K562 (cell line): Measurements from ENCODE around the gene CHL1. TPM values are rescaled to one million over a fixed set of nuclear protein-coding genes. Genes with fewer than 3 reads are reported as not detected.
A peak's percentile ranks its signal among the peaks of the same experiment; 100 is the strongest.

Experiments
- ATAC-seq: fragments of 200-7000 bp; cut with Tn5 transposase; 3 replicates; pipeline ENCODE4 v1.9.1; 2020; ENCODE audit warnings: moderate library complexity
- BruUV-seq: library from RNA; stranded (reverse); fragments of 400-500 nt; replicated peaks from 2 replicates; lab custom pipeline; 2021; lab: Mats Ljungman, UMichigan
- CTCF ChIA-PET: fragments of 300-600 bp; formaldehyde crosslinking; extraction: SDS; loops from one replicate; lab custom pipeline; 2021; ENCODE audit warnings: low intra/inter-chr PET ratio; lab: Yijun Ruan, JAX
- POLR2A ChIA-PET: fragments of 300-600, 350-650 bp; sonication (Branson Sonifier 250); formaldehyde crosslinking; extraction: SDS; loops from one replicate; lab custom pipeline; 2021; ENCODE audit warnings: antibody characterized with exemption, inconsistent platforms; lab: Yijun Ruan, JAX
- DNase-seq, 4 experiments: peaks; one replicate each; pipeline versions ENCODE4 v3.0.0 to v3.0.0-alpha.2; 2011 to 2018; ENCODE audit warnings: low spot score in 3 of 4, mixed read lengths in 3 of 4; ENCODE audit errors: extremely low read depth in 1 of 4
- FAIRE-seq: peaks from 2 replicates; lab custom pipeline; 2011; peaks lifted over from hg19 to GRCh38; lab: Jason Lieb, UNC
- H2AFZ ChIP-seq: 2 replicates; pipeline ENCODE4 v1.6.0; 2011; ENCODE audit warnings: low read depth, low read length, control low read depth, inconsistent platforms
- H3K27ac ChIP-seq: fragments of 200-600 bp; 3 replicates; pipeline ENCODE4 v1.8.0; 2011; ENCODE audit warnings: low read depth, mild to moderate bottlenecking, control low read depth, inconsistent platforms, low read length, moderate library complexity, mixed read lengths; ENCODE audit errors: extremely low read depth
- H3K27me3 ChIP-seq, 2 experiments: fragments of 300-600 bp in 1 of 2; 2 replicates in 1 of 2; 3 replicates in 1 of 2; pipeline versions ENCODE4 v1.6.0 to v1.8.0; 2011; ENCODE audit warnings: inconsistent platforms in 2 of 2, low read length in 2 of 2, mild to moderate bottlenecking in 1 of 2, mixed read lengths in 1 of 2, moderate library complexity in 1 of 2; ENCODE audit not compliant: control insufficient read depth in 2 of 2, insufficient read depth in 2 of 2
- H3K36me3 ChIP-seq: fragments of 300-600 bp; 3 replicates; pipeline ENCODE4 v1.8.0; 2011; ENCODE audit warnings: mild to moderate bottlenecking, low read length, inconsistent platforms; ENCODE audit not compliant: control insufficient read depth, insufficient read depth
- H3K4me1 ChIP-seq, 2 experiments: fragments of 200-600 bp in 1 of 2; replicated peaks in 1 of 2; 2 replicates in 1 of 2; 3 replicates in 1 of 2; pipeline versions ENCODE4 v1.5.1 to v1.8.0; 2011; ENCODE audit warnings: inconsistent platforms in 2 of 2, low read length in 2 of 2, mild to moderate bottlenecking in 1 of 2, mixed read lengths in 1 of 2, moderate library complexity in 1 of 2; ENCODE audit not compliant: control insufficient read depth in 2 of 2, insufficient read depth in 2 of 2
- H3K4me2 ChIP-seq: 2 replicates; pipeline ENCODE4 v1.6.1; 2011; ENCODE audit warnings: low read length, control low read depth, inconsistent platforms, mixed read lengths; ENCODE audit not compliant: insufficient read depth
- H3K4me3 ChIP-seq: fragments of 200-600 bp; sonication (generic), shearing (Covaris generic); 2 replicates; pipeline ENCODE4 v1.5.1; 2016; ENCODE audit warnings: control low read depth, inconsistent platforms
- H3K79me2 ChIP-seq: fragments of 200-600 bp; 3 replicates; pipeline ENCODE4 v1.8.0; 2011; ENCODE audit warnings: low read length, inconsistent platforms; ENCODE audit not compliant: control insufficient read depth, insufficient read depth
- H3K9ac ChIP-seq, 2 experiments: 2 replicates each; pipeline versions ENCODE4 v1.6.0 to v1.6.1; 2011; ENCODE audit warnings: low read depth in 2 of 2, low read length in 2 of 2, control low read depth in 1 of 2, inconsistent platforms in 1 of 2, mild to moderate bottlenecking in 1 of 2, mixed read lengths in 1 of 2; ENCODE audit not compliant: insufficient read depth in 1 of 2
- H3K9me1 ChIP-seq: one replicate; pipeline ENCODE4 v1.6.0; 2011; ENCODE audit warnings: inconsistent platforms, mild to moderate bottlenecking, low read length, moderate library complexity; ENCODE audit not compliant: control insufficient read depth, insufficient read depth
- H3K9me3 ChIP-seq: replicated peaks from 2 replicates; pipeline ENCODE4 v1.5.1; 2011; ENCODE audit warnings: low read depth, low read length, inconsistent platforms; ENCODE audit not compliant: control insufficient read depth, insufficient read depth
- H4K20me1 ChIP-seq: replicated peaks from 2 replicates; pipeline ENCODE4 v1.6.1; 2011; ENCODE audit warnings: low read length, inconsistent platforms, mixed read lengths; ENCODE audit not compliant: control insufficient read depth, insufficient read depth
- DMBX1 ChIP-seq: fragments of 250-450 bp; sonication (Bioruptor Pico); IDR thresholded peaks from 2 replicates; pipeline ENCODE4 v1.8.0; 2022; ENCODE audit warnings: inconsistent platforms, mild to moderate bottlenecking, moderate library complexity, borderline replicate concordance
- EP300 ChIP-seq: IDR thresholded peaks from 2 replicates; pipeline ENCODE4 v1.6.1; 2012; ENCODE audit warnings: low read length, improper control_type of control experiment
- LEF1 ChIP-seq: fragments of 450-650 bp; IDR thresholded peaks from 2 replicates; pipeline ENCODE4 v1.6.1; 2016; ENCODE audit warnings: mild to moderate bottlenecking
- NR1H2 ChIP-seq: sonication (generic); formaldehyde crosslinking; IDR thresholded peaks from 2 replicates; pipeline ENCODE4 v1.4.0; 2020; ENCODE audit warnings: mild to moderate bottlenecking, missing genetic modification reagents
- POLR2AphosphoS2 ChIP-seq: IDR thresholded peaks from 2 replicates; pipeline ENCODE4 v1.6.1; 2012; ENCODE audit warnings: low read length, improper control_type of control experiment
- ZNF3 ChIP-seq: fragments of 250-450 bp; sonication (Bioruptor Pico); IDR thresholded peaks from 2 replicates; pipeline ENCODE4 v1.5.0; 2021; ENCODE audit warnings: mild to moderate bottlenecking, moderate library complexity
- WGBS: fragments of 100-300 bp; shearing (Covaris generic); methylation state at CpG from one replicate; pipeline ENCODE4 v1.1.6; 2016; ENCODE audit warnings: low coverage, mixed read lengths; ENCODE audit not compliant: insufficient coverage; ENCODE audit errors: missing lambda C conversion rate; 5-methylcytosine and 5-hydroxymethylcytosine counted together
- in situ Hi-C: fragments of 300-500 bp; cut with MboI; formaldehyde crosslinking; loops from 4 replicates; pipeline ENCODE4 v1.15.0; 2018; ENCODE audit warnings: inconsistent platforms, mixed read lengths
- intact Hi-C: fragments of 100-400 bp; cut with micrococcal nuclease; formaldehyde crosslinking; loops from 2 replicates; pipeline ENCODE4 v1.14.2; 2022
- polyA plus RNA-seq, 8 experiments: library from polyadenylated mRNA; depleted of rRNA in 4 of 8; stranded (reverse) in 5 of 8; unstranded in 3 of 8; fragments of >200 nt; fragmentation: Nextera tagmentation in 2 of 8; fragmentation: Illumina TruSeq in 1 of 8; extraction: Ambion mirVana in 2 of 8; extraction: Trizol in 1 of 8; gene quantifications; 2 replicates each; pipeline versions ENCODE4 v1.2.1 to v1.2.3, GENCODE V29; 2011 to 2014; ENCODE audit warnings: inconsistent platforms in 1 of 8, missing spikeins in 1 of 8
- total RNA-seq, 7 experiments: library from RNA; depleted of rRNA in 6 of 7; stranded (reverse); fragments of >200 nt in 6 of 7; fragmentation: Illumina TruSeq in 2 of 7; extraction: Trizol in 2 of 7; gene quantifications; 2 replicates each; pipeline versions ENCODE4 v1.2.1 to v1.2.3, GENCODE V29; 2011 to 2021; ENCODE audit warnings: low replicate concordance in 1 of 7
- TF ChIP-seq, protein P1 (sequence below): fragments of 250-450 bp; sonication (Bioruptor Pico); IDR thresholded peaks from 2 replicates; pipeline ENCODE4 v1.8.0; 2021; ENCODE audit warnings: moderate library complexity, mild to moderate bottlenecking, inconsistent platforms
- TF ChIP-seq, protein P2 (sequence below): fragments of 450-650 bp; formaldehyde crosslinking; IDR thresholded peaks from 2 replicates; pipeline ENCODE4 v1.4.0; 2020; ENCODE audit warnings: mild to moderate bottlenecking, moderate library complexity
- TF ChIP-seq, protein P3 (sequence below): IDR thresholded peaks from 2 replicates; pipeline ENCODE4 v1.6.1; 2011; ENCODE audit warnings: borderline replicate concordance, low read depth, mild to moderate bottlenecking, moderate library complexity, low read length; ENCODE audit not compliant: insufficient read depth, poor library complexity, severe bottlenecking

CHL1 gene
- total and polyA plus RNA-seq, 9 of the 15 experiments (the other 6 are each of a cell fraction or from before 2014, with no cell fraction given): 0.02 TPM; not detected in 8

DNA sequence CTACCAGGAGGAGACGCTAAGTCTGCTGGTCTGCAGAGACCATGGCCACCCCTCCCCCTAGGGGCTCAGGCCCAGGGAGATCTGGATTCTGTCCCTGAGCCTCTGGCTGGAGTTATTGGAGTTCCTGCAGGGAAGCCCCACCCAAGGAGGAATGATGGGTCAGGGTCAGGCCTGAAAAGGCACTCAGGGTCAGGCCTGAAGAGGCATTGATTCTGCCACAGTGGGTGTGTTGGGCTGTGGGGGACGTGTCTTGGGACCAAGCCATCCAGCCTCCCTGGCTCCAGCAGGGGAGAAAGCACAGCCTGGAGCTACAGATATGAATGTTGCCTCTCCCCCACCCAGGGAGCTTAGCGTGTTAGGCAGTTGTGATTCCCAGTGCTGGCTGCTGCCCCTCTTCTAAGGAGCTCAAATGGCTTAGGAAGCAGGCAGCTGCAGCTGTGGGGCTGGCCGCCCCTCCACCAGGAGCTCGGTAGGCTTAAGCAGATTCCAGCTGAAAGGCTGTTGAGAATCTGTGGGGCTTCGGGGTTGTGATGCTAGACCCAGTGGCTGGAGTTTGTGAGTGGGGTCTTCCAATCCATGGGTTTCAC, 176.7 kb downstream of the CHL1 start (continued):
- TF ChIP-seq, protein P1, sequence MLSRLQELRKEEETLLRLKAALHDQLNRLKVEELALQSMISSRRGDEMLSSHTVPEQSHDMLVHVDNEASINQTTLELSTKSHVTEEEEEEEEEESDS (CRISPR knock-in tag): no peak

DNA sequence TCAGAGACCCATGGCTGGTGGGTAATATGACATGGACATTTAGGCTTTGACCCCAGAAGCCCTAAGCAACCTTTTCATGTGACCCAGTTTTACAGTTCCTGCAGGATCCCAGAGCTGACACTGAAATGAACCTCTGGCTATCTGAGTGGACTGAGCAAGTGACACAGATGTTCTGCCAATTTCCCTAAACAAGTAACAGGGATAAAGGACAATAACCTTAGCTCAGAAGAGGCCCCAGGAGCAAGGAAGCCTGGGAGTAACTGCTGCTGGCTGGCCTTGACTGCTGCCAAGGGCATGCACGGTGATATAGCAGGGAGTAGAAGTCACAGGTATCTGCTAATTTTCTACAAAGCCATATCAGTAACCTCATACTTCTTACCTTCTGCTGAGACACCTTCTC, 177.9 kb downstream of the CHL1 start:
- Histone ChIP-seq H3K4me2 (no peak overlapping the region), H3K9me3 (no peaks in the 10 kb centered on the region; the same call in 1 of the 2 replicates), H3K9me1 (no peaks in the 10 kb centered on the region), H3K27me3 (no peaks in the 10 kb centered on the region), H2AFZ (no peak overlapping the region), H3K4me1 (no peaks in the 10 kb centered on the region), H3K27ac (no peak overlapping the region), H3K36me3 (no peaks in the 10 kb centered on the region), H3K9ac (no peak overlapping the region), H3K4me3 (no peak overlapping the region), H4K20me1 (no peaks in the 10 kb centered on the region), H3K79me2 (no peaks in the 10 kb centered on the region)
- ChIA-PET CTCF (no interaction called here), POLR2A (no interaction called here)
- TF ChIP-seq LEF1: no peak
- intact Hi-C loops: no loop called here
- in situ Hi-C loops: no loop called here
- FAIRE-seq (no peak), DNase-seq (no peak), ATAC-seq (no peak)
- no TSS peak for BruUV-seq
- WGBS: 0% methylated on average over 1 of the region's 1 CpG

DNA sequence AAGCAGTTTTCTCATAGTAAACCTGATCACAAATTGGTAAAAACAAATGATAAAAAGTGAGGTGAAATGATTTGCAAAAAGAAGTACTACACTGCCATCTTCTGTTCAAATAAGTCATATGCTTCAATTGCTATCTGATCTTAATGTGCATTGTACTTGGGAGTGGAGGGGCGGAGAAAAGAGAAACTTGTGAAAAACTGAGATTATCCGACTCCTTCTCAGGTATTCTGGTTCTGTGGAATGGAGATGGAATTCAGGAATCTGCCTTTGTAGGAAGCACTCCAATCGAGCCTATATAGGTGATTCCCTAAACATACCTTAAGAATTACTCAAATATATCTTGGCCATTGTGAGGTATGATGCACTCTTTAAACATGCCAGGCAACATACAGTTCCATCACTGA, 180.6 kb downstream of the CHL1 start:
- no peak overlapping the region for H3K4me2 ChIP-seq
- WGBS: 0% methylated on average over 3 of the region's 3 CpGs
- 0 out of 3 replicates have a peak, but pooled peaks have one; percentile 36 for ATAC-seq
- no peak for FAIRE-seq
- no peaks in the 10 kb centered on the region for H3K36me3 ChIP-seq
- no peaks in the 10 kb centered on the region for H3K9me1 ChIP-seq
- intact Hi-C loops: no loop called here
- no peak overlapping the region for H3K9ac ChIP-seq
- POLR2A ChIA-PET: no interaction called here
- H3K79me2 ChIP-seq: no peaks in the 10 kb centered on the region
- CTCF ChIA-PET: interaction anchor here (0.6 kb wide), 1 partner anchor 120 kb away, joined by 3 read pairs; no protein-coding TSS in a partner anchor
- H3K27me3 ChIP-seq: no peaks in the 10 kb centered on the region
- no peaks in the 10 kb centered on the region for H4K20me1 ChIP-seq
- no peaks in the 10 kb centered on the region for H3K4me1 ChIP-seq
- H3K4me3 ChIP-seq: no peak overlapping the region
- H3K9me3 ChIP-seq: no peaks in the 10 kb centered on the region; the same call in 1 of the 2 replicates
- H2AFZ ChIP-seq: no peak overlapping the region
- DNase-seq: peak in 2 of 4 experiments; percentile 5 to 20
- BruUV-seq: no TSS peak
- H3K27ac ChIP-seq: no peak overlapping the region
- in situ Hi-C loops: no loop called here
- TF ChIP-seq POLR2AphosphoS2: no peak
- no peak for TF ChIP-seq ZNF3
- TF ChIP-seq NR1H2 (CRISPR knock-in tag): no peak
- TF ChIP-seq, protein P2, sequence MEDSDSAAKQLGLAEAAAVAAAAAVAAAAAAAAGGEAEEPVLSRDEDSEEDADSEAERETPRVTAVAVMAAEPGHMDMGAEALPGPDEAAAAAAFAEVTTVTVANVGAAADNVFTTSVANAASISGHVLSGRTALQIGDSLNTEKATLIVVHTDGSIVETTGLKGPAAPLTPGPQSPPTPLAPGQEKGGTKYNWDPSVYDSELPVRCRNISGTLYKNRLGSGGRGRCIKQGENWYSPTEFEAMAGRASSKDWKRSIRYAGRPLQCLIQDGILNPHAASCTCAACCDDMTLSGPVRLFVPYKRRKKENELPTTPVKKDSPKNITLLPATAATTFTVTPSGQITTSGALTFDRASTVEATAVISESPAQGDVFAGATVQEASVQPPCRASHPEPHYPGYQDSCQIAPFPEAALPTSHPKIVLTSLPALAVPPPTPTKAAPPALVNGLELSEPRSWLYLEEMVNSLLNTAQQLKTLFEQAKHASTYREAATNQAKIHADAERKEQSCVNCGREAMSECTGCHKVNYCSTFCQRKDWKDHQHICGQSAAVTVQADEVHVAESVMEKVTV: peak; percentile 22; the same call in 1 of the 2 replicates
- TF ChIP-seq DMBX1 (CRISPR knock-in tag): no peak
- no peak for TF ChIP-seq EP300
- TF ChIP-seq, protein P3, sequence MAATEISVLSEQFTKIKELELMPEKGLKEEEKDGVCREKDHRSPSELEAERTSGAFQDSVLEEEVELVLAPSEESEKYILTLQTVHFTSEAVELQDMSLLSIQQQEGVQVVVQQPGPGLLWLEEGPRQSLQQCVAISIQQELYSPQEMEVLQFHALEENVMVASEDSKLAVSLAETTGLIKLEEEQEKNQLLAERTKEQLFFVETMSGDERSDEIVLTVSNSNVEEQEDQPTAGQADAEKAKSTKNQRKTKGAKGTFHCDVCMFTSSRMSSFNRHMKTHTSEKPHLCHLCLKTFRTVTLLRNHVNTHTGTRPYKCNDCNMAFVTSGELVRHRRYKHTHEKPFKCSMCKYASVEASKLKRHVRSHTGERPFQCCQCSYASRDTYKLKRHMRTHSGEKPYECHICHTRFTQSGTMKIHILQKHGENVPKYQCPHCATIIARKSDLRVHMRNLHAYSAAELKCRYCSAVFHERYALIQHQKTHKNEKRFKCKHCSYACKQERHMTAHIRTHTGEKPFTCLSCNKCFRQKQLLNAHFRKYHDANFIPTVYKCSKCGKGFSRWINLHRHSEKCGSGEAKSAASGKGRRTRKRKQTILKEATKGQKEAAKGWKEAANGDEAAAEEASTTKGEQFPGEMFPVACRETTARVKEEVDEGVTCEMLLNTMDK: no peak
